NCI-H1694 (cell line): ENCODE data around the gene NLGN4X.
"Not testable (repeated sequence)": the region's sequence is repeated elsewhere in the genome, so short reads cannot be mapped to it uniquely, and the experiment has no call there.

Experiments
- DNase-seq: peaks from one replicate; lab custom pipeline; 2025; lab: John Stamatoyannopoulos, UW

Gene NLGN4X

DNA sequence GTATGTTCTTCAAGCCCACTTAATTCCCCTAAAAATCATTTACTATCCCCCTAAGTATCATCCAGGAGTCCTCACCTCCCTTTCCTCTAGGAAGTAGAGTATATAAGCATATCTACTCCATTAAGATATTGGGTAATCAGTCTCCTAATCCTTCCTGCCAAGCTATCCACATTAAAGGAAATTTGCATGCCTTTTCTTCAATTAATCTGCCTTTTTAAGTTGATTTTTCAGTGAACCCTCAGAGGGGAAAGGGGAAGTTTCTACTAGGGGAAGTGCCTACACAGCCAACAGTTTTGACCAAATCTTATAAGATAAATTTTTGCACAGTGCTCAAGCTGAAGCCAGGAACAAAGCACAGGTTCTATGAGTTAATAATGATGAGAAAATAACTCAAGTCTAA lies 222.8 kb downstream of the NLGN4X start:
- DNase-seq = no peak

DNA sequence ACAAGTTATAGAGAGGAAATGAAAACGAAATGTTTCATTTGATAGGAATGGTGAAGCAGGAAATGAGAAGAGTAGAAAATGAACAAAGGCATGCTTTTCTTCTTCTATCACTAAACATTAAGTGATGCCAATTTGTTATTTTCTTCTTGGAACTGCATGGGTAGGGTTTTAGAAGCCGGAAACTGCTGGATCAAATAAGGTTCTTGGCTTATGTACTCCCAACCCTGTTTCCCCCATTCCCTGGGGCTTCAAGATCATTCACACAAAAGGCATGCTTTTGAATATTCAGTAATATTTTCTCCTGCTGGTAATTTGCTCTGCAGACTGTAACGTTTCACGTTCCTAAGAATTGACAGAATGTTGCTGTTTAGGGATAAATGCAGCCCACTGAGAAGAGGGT lies 224.1 kb downstream of the NLGN4X start:
- DNase-seq = no peak

DNA sequence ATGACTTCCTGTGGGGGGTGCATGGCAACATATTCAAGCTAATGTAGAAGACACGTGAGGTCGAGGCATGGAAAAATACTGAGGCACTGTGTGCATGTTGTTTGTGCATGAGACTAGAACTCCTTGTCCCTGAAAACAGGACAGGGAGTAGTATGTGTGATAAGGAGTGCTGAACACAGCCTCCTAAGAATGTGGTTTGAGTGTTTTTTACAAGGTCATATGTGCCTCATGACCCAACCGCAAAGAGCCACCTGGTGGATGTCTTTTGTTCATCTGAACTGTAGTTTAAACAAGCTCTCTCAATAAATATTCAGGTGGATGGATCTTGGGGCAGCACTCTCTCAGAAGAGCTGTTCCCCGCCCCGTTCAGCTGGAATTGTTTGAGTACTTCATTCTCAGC lies 226.6 kb downstream of the NLGN4X start:
- DNase-seq = no peak

- DNase-seq = no peak
Measured at GRCh38 chrX:5998901-5999300, 229.8 kb downstream of the NLGN4X start.

DNA sequence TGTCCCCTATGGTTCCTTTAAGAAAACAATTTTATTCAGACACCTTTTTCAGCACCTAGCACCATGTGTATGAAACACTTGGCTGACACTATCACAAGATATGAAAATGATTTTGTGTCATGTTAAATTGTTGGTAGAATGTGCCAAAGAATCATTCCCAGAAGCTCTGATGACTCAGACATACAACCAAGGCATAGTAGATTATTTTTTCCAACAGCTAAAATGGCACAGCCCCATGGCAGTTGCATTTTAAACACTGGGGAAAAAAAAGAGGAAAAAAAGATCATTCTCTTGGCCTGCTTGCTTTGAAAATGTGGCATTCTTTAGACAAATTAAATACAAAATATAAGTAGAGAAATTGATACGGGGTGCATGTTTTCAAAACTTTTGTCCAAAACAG lies 230.2 kb downstream of the NLGN4X start:
- DNase-seq = no peak

DNA sequence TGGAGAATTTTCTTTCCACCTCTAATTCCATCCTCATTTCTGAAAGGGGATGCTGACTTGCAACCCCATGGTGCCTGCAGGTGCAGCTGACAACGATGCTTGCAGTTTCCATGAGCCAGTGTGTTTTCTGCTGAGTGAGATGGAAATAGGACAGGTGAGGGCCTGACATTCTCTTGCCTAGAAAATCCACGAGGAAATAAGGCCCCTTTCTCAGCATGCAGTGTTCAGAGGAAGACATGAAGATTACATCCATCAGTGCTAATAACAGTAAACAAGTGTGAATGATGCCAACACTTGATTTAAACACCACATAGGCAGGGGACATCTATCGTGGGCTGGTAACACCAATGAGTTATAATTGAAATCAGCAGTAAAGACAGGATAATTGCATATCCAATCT lies 237.3 kb downstream of the NLGN4X start:
- no peak for DNase-seq

- no peak for DNase-seq
Measured at GRCh38 chrX:5979338-5979737, 249.3 kb downstream of the NLGN4X start.

DNA sequence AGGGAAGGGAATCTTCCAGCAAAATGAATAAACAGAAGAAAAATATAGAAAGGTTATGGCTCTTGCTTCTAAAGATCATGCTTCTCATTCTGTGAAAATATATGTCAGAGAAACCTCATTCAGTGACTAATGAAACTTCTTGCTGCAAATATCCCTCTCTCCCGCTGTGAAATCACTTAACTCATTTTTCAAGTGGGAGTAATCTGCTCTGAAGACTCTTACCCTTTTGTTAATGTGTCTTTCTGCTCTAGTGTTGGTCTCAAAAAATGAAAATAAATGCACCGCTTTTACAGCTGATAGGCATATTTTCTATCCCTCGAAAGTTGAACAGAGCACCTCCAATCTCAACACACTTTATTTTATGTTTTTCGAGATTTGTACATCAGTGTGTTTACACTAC lies 252.3 kb downstream of the NLGN4X start:
- DNase-seq = no peak

DNA sequence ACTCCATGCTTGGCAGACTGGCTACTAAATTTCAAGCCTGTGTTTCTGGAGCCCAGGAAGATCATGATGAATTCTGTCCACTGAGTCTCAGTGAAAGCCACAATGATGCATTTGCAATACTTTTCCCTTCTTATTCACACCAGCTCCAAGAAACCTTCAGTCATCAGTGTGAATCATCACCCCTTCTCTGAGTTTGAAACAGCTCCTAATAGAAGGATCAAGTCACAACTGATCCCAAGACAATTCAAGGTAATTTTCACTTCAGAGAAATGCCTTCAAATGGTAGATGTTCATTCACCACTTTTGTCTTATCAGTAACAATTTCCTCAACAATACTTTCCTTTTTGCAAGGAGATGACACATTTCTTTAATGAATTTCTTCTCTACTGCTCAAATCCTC lies 257.4 kb downstream of the NLGN4X start:
- DNase-seq = no peak

DNA sequence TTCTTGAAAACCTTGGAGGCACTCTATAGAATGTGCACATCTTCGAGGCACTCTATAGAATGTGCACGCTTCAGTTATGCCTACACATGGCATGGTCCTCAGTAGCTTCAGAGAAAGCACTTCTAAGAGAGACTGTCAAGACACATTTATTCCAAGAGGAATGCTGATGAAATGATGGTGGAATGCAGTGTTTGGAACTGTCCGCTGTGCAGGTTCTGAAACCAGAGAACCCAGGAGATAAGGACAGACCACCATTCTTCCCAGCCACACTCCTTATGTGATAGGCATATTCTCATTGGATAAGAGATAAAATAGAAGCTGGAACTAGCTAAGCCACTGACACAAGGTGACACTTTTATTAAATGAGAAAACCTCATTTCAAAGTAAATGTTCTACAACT lies 263.3 kb downstream of the NLGN4X start:
- no peak for DNase-seq

DNA sequence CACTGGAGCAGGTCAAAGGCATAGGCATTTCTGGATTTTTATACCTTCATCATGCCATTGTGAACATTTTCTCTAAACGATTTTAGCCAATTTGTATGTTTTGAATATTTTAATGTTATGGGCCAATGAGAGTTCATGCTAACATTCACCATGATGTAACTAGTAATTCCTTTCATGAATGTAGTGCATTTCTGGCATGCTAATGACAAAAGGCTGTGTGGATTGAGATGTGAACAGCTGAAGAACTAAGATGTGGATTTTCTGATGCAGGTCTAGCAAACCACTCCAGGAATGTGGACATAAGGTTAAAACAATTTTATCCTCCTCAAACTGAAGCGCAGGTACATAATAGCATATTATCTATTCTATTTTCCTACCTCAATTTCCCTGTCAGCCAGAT lies 269.4 kb downstream of the NLGN4X start:
- DNase-seq = no peak

- no peak for DNase-seq
Measured at GRCh38 chrX:5958523-5958922, 270.1 kb downstream of the NLGN4X start.

- DNase-seq = no peak
Measured at GRCh38 chrX:5957506-5957905, 271.2 kb downstream of the NLGN4X start.

DNA sequence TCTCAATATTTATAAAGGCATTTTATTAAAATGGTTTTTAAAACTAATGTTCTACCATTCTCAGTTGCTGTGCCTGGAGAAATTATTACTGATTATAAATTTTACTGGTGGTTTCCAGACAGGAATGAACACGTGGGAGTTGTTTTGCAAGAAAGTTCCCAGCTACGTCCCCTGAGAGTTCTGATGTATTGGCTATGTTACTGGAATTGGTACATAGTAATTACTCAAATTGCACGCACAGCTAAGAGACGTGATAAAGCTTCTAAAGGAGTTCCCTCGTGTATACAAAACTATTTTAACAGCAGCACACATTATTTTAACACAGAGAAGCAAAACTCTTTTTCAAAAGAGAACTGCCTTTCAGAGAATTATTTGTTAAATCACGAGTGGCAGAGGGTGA lies 292.2 kb downstream of the NLGN4X start:
- no peak for DNase-seq

- no peak for DNase-seq
Measured at GRCh38 chrX:5928224-5928623, 300.4 kb downstream of the NLGN4X start.

DNA sequence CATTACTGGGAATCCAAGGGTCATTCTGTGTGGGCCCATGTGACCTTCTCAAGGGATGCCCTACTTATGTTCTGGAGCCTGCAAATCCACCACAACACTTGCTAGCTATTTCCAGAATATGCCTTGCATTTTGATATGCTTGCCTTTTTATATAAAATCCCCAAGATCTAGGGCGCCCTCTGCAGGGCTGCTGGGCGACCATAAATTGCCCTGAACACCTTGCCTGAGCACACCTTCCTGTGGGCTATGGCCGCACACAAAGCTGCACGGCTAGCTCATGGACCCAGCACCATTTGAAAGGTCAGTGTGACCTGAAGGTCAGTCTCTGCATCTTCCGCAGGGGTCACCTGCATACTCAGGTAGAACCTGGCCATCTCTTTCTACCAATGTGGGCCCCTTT lies 311.7 kb downstream of the NLGN4X start:
- DNase-seq = no peak

- DNase-seq = no peak
Measured at GRCh38 chrX:5915783-5916182, 312.9 kb downstream of the NLGN4X start.

DNA sequence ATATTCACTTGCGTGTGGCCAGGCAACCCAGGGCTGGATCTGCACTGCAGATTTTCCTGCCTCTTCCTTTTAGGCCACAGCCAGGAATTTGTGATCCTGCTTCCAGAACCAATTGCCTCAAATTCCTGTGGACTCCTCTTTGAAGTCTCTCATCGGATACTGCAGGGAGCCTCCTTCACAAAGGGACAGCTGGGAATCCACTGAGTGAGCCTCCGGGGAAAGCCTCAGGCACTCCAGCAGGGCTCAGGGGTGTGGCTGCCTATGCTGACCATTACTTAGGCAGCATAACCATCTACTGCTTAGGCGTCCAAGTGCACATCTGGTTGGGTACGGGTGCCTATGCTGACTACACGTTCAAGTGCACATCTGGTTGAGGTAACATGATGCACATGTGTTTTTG lies 321.5 kb downstream of the NLGN4X start:
- no peak for DNase-seq

DNA sequence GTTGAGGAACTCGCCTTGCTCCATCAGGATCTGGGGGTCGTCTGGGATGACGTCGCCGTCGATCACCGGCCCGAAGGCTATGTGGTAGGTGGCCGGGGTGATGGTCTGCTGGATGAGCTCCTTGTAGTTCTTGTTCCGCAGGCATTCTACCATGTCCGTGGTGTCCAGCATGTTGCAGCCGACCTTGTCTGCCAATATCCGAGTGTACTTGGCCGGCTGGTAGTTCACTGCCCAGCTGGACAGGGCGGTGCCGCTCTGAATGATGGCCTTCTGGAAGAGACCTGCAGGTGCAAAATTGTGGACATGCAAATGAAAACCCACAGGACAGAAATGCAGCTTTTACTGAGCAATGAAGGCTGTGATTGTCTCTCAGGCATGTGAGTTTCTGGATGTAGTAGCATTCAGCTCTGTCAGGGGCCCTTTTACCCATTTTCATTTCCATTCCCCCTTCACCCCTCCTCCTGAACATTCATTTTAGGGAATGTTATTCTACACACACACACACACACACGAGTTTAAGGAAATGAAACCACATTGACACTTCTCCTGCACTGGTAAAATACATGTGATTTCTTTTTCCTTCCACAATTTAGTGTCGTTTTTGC lies 325.0 kb downstream of the NLGN4X start:
- not testable (repeated sequence) for DNase-seq

- no peak for DNase-seq
Measured at GRCh38 chrX:5898463-5898862, 330.2 kb downstream of the NLGN4X start.

- no peak for DNase-seq
Measured at GRCh38 chrX:5891378-5891777, 337.3 kb downstream of the NLGN4X start.

GRCh38 chrX:5876984-5877596 lies 351.6 kb downstream of the NLGN4X start:
- no peak for DNase-seq

DNA sequence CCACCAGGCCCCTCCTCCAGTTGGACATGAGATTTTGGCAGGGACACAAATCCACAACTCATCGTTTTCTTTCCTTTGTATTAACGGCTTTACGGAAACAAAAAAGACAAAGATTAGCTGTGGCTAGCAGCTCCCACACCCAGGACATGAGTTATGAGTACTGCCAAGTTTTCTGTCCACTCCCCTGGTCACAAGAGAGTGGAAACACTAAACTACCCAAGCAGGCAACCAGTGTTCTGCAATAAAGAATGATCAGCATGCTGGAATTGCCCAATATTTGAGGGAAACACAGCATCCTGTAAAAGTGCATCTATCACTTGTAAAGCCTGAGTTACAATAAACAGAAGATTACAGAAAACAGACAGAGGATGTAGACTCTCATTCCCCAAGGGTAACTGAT lies 358.4 kb downstream of the NLGN4X start:
- no peak for DNase-seq

DNA sequence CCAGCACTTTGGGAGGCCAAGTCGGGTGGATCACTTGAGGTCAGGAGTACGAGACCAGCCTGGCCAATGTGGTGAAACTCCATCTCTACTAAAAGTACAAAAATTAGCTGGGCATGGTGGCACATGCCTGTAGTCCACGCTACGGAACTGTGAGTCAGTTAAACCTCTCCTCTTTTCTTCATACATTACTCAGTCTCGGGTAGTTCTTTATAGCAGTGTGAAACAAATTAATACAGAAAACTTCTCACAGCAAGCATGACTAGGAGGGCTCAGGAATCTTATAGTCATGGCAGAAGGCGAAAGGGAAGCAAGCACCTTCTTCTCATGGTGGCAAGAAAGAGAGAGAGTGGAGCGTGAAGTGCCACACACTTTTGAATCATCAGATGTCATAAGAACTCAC lies 358.9 kb downstream of the NLGN4X start:
- DNase-seq = no peak
